ENCODE data around the gene GPR65. TPM values are rescaled to one million over a fixed set of nuclear protein-coding genes. Genes with fewer than 3 reads are reported as not detected.
"Not testable (repeated sequence)": the region's sequence is repeated elsewhere in the genome, so short reads cannot be mapped to it uniquely, and the experiment has no call there.

GPR65 gene
- total RNA-seq, 4 donors from 2014 or later: 1.1 to 2.1 (median 1.3) TPM

- no peak overlapping the region for H3K4me3 ChIP-seq
- no peaks in the 10 kb centered on the region for H3K27me3 ChIP-seq
- H3K9me3 ChIP-seq: no peaks in the 10 kb centered on the region
- H3K4me1 ChIP-seq: peaks cover 0 to 4% (median 0%) of the 10 kb centered on the region in 4 donors
- WGBS, 2 donors: 62 to 80% methylated on average over 2 of the region's 2 CpGs
- no peaks in the 10 kb centered on the region for H3K36me3 ChIP-seq
- DNase-seq (ENCODE audit: low spot score in 2 of 2): no peak
- TF ChIP-seq EP300 (IDR thresholded peaks at IDR 0.05): no peak
- TF ChIP-seq CTCF (IDR thresholded peaks at IDR 0.05): no peak
- TF ChIP-seq POLR2A (IDR thresholded peaks at IDR 0.05): no peak
- no peak overlapping the region for H3K27ac ChIP-seq
Observed at GRCh38 chr14:88017535-88017934, 12.6 kb downstream of the GPR65 start.

- H3K9me3 ChIP-seq: no peaks in the 10 kb centered on the region
- WGBS, 2 donors: 37 to 53% methylated on average over 3 of the region's 3 CpGs
- H3K27me3 ChIP-seq: no peaks in the 10 kb centered on the region
- no peak for TF ChIP-seq POLR2A (IDR thresholded peaks at IDR 0.05)
- TF ChIP-seq CTCF (IDR thresholded peaks at IDR 0.05): no peak
- TF ChIP-seq EP300 (IDR thresholded peaks at IDR 0.05): no peak
- H3K4me3 ChIP-seq: no peak overlapping the region
- H3K36me3 ChIP-seq: no peaks in the 10 kb centered on the region
- H3K27ac ChIP-seq: no peak overlapping the region
- no peak for DNase-seq (ENCODE audit: low spot score in 2 of 2)
- no peaks in the 10 kb centered on the region for H3K4me1 ChIP-seq
Observed at GRCh38 chr14:88023658-88024187, 18.8 kb downstream of the GPR65 start.

GRCh38 chr14:88024252-88025086 is 19.5 kb downstream of the GPR65 start:
- 73 to 78% methylated on average over 11 of the region's 11 CpGs for WGBS, 2 donors
- DNase-seq (ENCODE audit: low spot score in 2 of 2); H3K4me1 ChIP-seq: not testable (repeated sequence)

GRCh38 chr14:88025313-88025712 is 20.4 kb downstream of the GPR65 start:
- 66 to 72% methylated on average over 3 of the region's 3 CpGs for WGBS, 2 donors
- Histone ChIP-seq H3K36me3 (no peaks in the 10 kb centered on the region), H3K4me1 (no peaks in the 10 kb centered on the region), H3K9me3 (no peaks in the 10 kb centered on the region), H3K4me3 (no peak overlapping the region), H3K27me3 (no peaks in the 10 kb centered on the region), H3K27ac (no peak overlapping the region)
- no peak for DNase-seq (ENCODE audit: low spot score in 2 of 2)
- TF ChIP-seq EP300 (IDR thresholded peaks at IDR 0.05) (no peak), CTCF (IDR thresholded peaks at IDR 0.05) (no peak), POLR2A (IDR thresholded peaks at IDR 0.05) (no peak)

More at GRCh38 chr14:88024252-88025086, 19.5 kb downstream of the GPR65 start:
- not testable (repeated sequence) for H3K4me3 ChIP-seq, H3K27me3 ChIP-seq, H3K36me3 ChIP-seq, H3K9me3 ChIP-seq, H3K27ac ChIP-seq

GRCh38 chr14:88026890-88027289 is 22.0 kb downstream of the GPR65 start:
- no peak for DNase-seq (ENCODE audit: low spot score in 2 of 2)
- WGBS, 2 donors: 40 to 51% methylated on average over 2 of the region's 2 CpGs
- no peak overlapping the region for H3K27ac ChIP-seq
- no peaks in the 10 kb centered on the region for H3K4me1 ChIP-seq
- no peaks in the 10 kb centered on the region for H3K9me3 ChIP-seq
- no peaks in the 10 kb centered on the region for H3K36me3 ChIP-seq
- H3K4me3 ChIP-seq: no peak overlapping the region
- no peaks in the 10 kb centered on the region for H3K27me3 ChIP-seq
- TF ChIP-seq CTCF (IDR thresholded peaks at IDR 0.05): no peak
- TF ChIP-seq POLR2A (IDR thresholded peaks at IDR 0.05): no peak
- TF ChIP-seq EP300 (IDR thresholded peaks at IDR 0.05): no peak

Data from tibial nerve (tissue), 4 donors.